ENCODE data around the gene DCUN1D3.
"Not testable (repeated sequence)": the region's sequence is repeated elsewhere in the genome, so short reads cannot be mapped to it uniquely, and the experiment has no call there.

Gene DCUN1D3

GRCh38 chr16:20887207-20887606 is 13.0 kb downstream of the DCUN1D3 start:
- no peak for DNase-seq (ENCODE audit: low read depth, low spot score)

- DNase-seq (ENCODE audit: low read depth, low spot score), result no peak
Observed at GRCh38 chr16:20886320-20886719, 13.8 kb downstream of the DCUN1D3 start.

- DNase-seq (ENCODE audit: low read depth, low spot score), result no peak
Observed at GRCh38 chr16:20884240-20884556, 16.0 kb downstream of the DCUN1D3 start.

- DNase-seq (ENCODE audit: low read depth, low spot score), result no peak
Observed at GRCh38 chr16:20883554-20884239, 16.5 kb downstream of the DCUN1D3 start.

GRCh38 chr16:20881503-20881878 is 18.7 kb downstream of the DCUN1D3 start:
- DNase-seq (ENCODE audit: low read depth, low spot score), result no peak

GRCh38 chr16:20880867-20881502 is 19.2 kb downstream of the DCUN1D3 start:
- no peak for DNase-seq (ENCODE audit: low read depth, low spot score)

- no peak for DNase-seq (ENCODE audit: low read depth, low spot score)
Observed at GRCh38 chr16:20879175-20880040, 20.8 kb downstream of the DCUN1D3 start.

- no peak for DNase-seq (ENCODE audit: low read depth, low spot score)
Observed at GRCh38 chr16:20878682-20879147, 21.4 kb downstream of the DCUN1D3 start.

GRCh38 chr16:20875355-20875650 is 24.9 kb downstream of the DCUN1D3 start:
- no peak for DNase-seq (ENCODE audit: low read depth, low spot score)

GRCh38 chr16:20874088-20874581 is 26.0 kb downstream of the DCUN1D3 start:
- no peak for DNase-seq (ENCODE audit: low read depth, low spot score)

- DNase-seq (ENCODE audit: low read depth, low spot score), result no peak
Observed at GRCh38 chr16:20873331-20873730, 26.8 kb downstream of the DCUN1D3 start.

- no peak for DNase-seq (ENCODE audit: low read depth, low spot score)
Observed at GRCh38 chr16:20871941-20872815, 28.0 kb downstream of the DCUN1D3 start.

GRCh38 chr16:20871258-20871657 is 28.9 kb downstream of the DCUN1D3 start:
- DNase-seq (ENCODE audit: low read depth, low spot score), result no peak

GRCh38 chr16:20870122-20870820 is 29.9 kb downstream of the DCUN1D3 start:
- no peak for DNase-seq (ENCODE audit: low read depth, low spot score)

GRCh38 chr16:20868890-20869289 is 31.3 kb downstream of the DCUN1D3 start:
- no peak for DNase-seq (ENCODE audit: low read depth, low spot score)

- DNase-seq (ENCODE audit: low read depth, low spot score), result no peak
Observed at GRCh38 chr16:20867585-20867984, 32.6 kb downstream of the DCUN1D3 start.

GRCh38 chr16:20866801-20867200 is 33.4 kb downstream of the DCUN1D3 start:
- DNase-seq (ENCODE audit: low read depth, low spot score), result no peak

- no peak for DNase-seq (ENCODE audit: low read depth, low spot score)
Observed at GRCh38 chr16:20866145-20866772, 33.9 kb downstream of the DCUN1D3 start.

GRCh38 chr16:20865420-20866131 is 34.6 kb downstream of the DCUN1D3 start:
- DNase-seq (ENCODE audit: low read depth, low spot score), result no peak

- DNase-seq (ENCODE audit: low read depth, low spot score), result not testable (repeated sequence)
Observed at GRCh38 chr16:20864376-20864775, 35.8 kb downstream of the DCUN1D3 start.
